HepG2 (cell line): ENCODE data around the gene ZNF561. TPM values are rescaled to one million over a fixed set of nuclear protein-coding genes. Genes with fewer than 3 reads are reported as not detected.
A peak's percentile ranks its signal among the peaks of the same experiment; 100 is the strongest.

Experiments used
- BORCS8-MEF2B ChIP-seq: sonication (generic); formaldehyde crosslinking; IDR thresholded peaks from 2 replicates; pipeline ENCODE4 v1.8.0; 2022; ENCODE audit warnings: mild to moderate bottlenecking, missing genetic modification reagents
- DPF2 ChIP-seq: sonication (generic); formaldehyde crosslinking; IDR thresholded peaks from 2 replicates; pipeline ENCODE4 v1.4.0; 2020; ENCODE audit warnings: mild to moderate bottlenecking, low read depth, missing genetic modification reagents, borderline replicate concordance
- HES4 ChIP-seq: sonication (generic); formaldehyde crosslinking; IDR thresholded peaks from 2 replicates; pipeline ENCODE4 v1.9.0; 2021; ENCODE audit warnings: mild to moderate bottlenecking, missing genetic modification reagents, borderline replicate concordance
- HOMEZ ChIP-seq: IDR thresholded peaks from 2 replicates; pipeline ENCODE4 v1.6.1; 2016; ENCODE audit warnings: low read depth
- NFE2 ChIP-seq: sonication (generic); formaldehyde crosslinking; IDR thresholded peaks from 2 replicates; pipeline ENCODE4 v1.4.0; 2020; ENCODE audit warnings: missing genetic modification reagents
- SP1 ChIP-seq, 2 experiments: fragments of 450-650 bp in 1 of 2; sonication (generic) in 1 of 2; formaldehyde crosslinking in 1 of 2; IDR thresholded peaks; 2 replicates each; pipeline versions ENCODE4 v1.4.0 to v1.6.1; 2016 to 2020; ENCODE audit warnings: missing genetic modification reagents in 1 of 2
- SP5 ChIP-seq: IDR thresholded peaks from 2 replicates; pipeline ENCODE4 v1.6.1; 2016; ENCODE audit warnings: low read depth, borderline replicate concordance
- STAT5B ChIP-seq: sonication (generic); formaldehyde crosslinking; IDR thresholded peaks from 2 replicates; pipeline ENCODE4 v1.4.0; 2020; ENCODE audit warnings: missing genetic modification reagents
- TP53 ChIP-seq: sonication (generic); formaldehyde crosslinking; conservative IDR thresholded peaks from 2 replicates; pipeline ENCODE4 v1.4.0; 2020; ENCODE audit warnings: missing genetic modification reagents
- ZBTB46 ChIP-seq: sonication (generic); formaldehyde crosslinking; IDR thresholded peaks from 2 replicates; pipeline ENCODE4 v1.4.0; 2020; ENCODE audit warnings: mild to moderate bottlenecking, missing genetic modification reagents, borderline replicate concordance
- ZFX ChIP-seq: sonication (generic); formaldehyde crosslinking; IDR thresholded peaks from 2 replicates; pipeline ENCODE4 v1.4.0; 2020; ENCODE audit warnings: mild to moderate bottlenecking, low read depth, missing genetic modification reagents, moderate library complexity
- ZNF557 ChIP-seq: sonication (generic); formaldehyde crosslinking; IDR thresholded peaks from 2 replicates; pipeline ENCODE4 v1.4.0; 2020; ENCODE audit warnings: missing genetic modification reagents
- ZNF841 ChIP-seq: sonication (generic); formaldehyde crosslinking; IDR thresholded peaks from 2 replicates; pipeline ENCODE4 v1.8.1; 2023; ENCODE audit warnings: missing genetic modification reagents, borderline replicate concordance
- polyA plus RNA-seq, 8 experiments: library from polyadenylated mRNA; depleted of rRNA in 3 of 8; stranded (reverse) in 7 of 8; unstranded in 1 of 8; fragments of >200 nt; fragmentation: Illumina TruSeq in 4 of 8; extraction: Trizol in 4 of 8; gene quantifications; 2 replicates each; pipeline versions ENCODE4 v1.2.1 to v1.2.3, GENCODE V29; 2011 to 2016; ENCODE audit warnings: low read depth in 4 of 8, missing spikeins in 1 of 8, mixed read lengths in 1 of 8; ENCODE audit not compliant: insufficient read depth in 1 of 8
- total RNA-seq, 5 experiments: library from RNA; depleted of rRNA; stranded (reverse); fragments of >200 nt; fragmentation: Illumina TruSeq; extraction: Trizol; gene quantifications; 2 replicates each; pipeline ENCODE4 v1.2.3, GENCODE V29; 2016; ENCODE audit warnings: low read depth in 1 of 5
- TF ChIP-seq, protein P1 (sequence below): sonication (generic); formaldehyde crosslinking; IDR thresholded peaks from 2 replicates; pipeline ENCODE4 v1.4.0; 2020; ENCODE audit warnings: missing genetic modification reagents
- TF ChIP-seq, protein P2 (sequence below): IDR thresholded peaks from 2 replicates; pipeline ENCODE4 v1.6.1; 2016; ENCODE audit warnings: low read depth, borderline replicate concordance
- TF ChIP-seq, protein P3 (sequence below): sonication (generic); formaldehyde crosslinking; IDR thresholded peaks from 2 replicates; pipeline ENCODE4 v1.4.0; 2020; ENCODE audit warnings: missing genetic modification reagents
- TF ChIP-seq, protein P4 (sequence below): sonication (generic); formaldehyde crosslinking; IDR thresholded peaks from 2 replicates; pipeline ENCODE4 v1.4.0; 2020; ENCODE audit warnings: missing genetic modification reagents

Gene ZNF561
- total and polyA plus RNA-seq, 2 of the 13 experiments (the other 11 are each of a cell fraction or from before 2014, with no cell fraction given) = 19.8 to 35.1 TPM

GRCh38 chr19:9621156-9622037 lies at the start of gene ZNF561 (continued):
- TF ChIP-seq, protein P1, sequence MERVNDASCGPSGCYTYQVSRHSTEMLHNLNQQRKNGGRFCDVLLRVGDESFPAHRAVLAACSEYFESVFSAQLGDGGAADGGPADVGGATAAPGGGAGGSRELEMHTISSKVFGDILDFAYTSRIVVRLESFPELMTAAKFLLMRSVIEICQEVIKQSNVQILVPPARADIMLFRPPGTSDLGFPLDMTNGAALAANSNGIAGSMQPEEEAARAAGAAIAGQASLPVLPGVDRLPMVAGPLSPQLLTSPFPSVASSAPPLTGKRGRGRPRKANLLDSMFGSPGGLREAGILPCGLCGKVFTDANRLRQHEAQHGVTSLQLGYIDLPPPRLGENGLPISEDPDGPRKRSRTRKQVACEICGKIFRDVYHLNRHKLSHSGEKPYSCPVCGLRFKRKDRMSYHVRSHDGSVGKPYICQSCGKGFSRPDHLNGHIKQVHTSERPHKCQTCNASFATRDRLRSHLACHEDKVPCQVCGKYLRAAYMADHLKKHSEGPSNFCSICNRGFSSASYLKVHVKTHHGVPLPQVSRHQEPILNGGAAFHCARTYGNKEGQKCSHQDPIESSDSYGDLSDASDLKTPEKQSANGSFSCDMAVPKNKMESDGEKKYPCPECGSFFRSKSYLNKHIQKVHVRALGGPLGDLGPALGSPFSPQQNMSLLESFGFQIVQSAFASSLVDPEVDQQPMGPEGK (CRISPR knock-in tag) = no peak
- TF ChIP-seq HOMEZ (CRISPR knock-in tag) (peak; percentile 32), ZFX (CRISPR knock-in tag) (peak; percentile 97), STAT5B (no peak), SP1 (IDR thresholded peaks at IDR 0.05) (no peak), SP1 (CRISPR knock-in tag; IDR thresholded peaks at IDR 0.05) (no peak), TP53 (CRISPR knock-in tag) (no peak), ZNF841 (CRISPR knock-in tag) (no peak), ZNF557 (peak; percentile 70; the same call in 1 of the 2 replicates), HES4 (CRISPR knock-in tag) (no peak), SP5 (CRISPR knock-in tag) (no peak), ZBTB46 (CRISPR knock-in tag) (no peak), NFE2 (CRISPR knock-in tag) (no peak), DPF2 (no peak), BORCS8-MEF2B (no peak; the same call in 1 of the 2 replicates)
- TF ChIP-seq, protein P2, sequence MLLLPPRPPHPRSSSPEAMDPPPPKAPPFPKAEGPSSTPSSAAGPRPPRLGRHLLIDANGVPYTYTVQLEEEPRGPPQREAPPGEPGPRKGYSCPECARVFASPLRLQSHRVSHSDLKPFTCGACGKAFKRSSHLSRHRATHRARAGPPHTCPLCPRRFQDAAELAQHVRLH (CRISPR knock-in tag) = 0 out of 2 replicates have a peak, but pooled peaks have one; percentile 28
- TF ChIP-seq, protein P3, sequence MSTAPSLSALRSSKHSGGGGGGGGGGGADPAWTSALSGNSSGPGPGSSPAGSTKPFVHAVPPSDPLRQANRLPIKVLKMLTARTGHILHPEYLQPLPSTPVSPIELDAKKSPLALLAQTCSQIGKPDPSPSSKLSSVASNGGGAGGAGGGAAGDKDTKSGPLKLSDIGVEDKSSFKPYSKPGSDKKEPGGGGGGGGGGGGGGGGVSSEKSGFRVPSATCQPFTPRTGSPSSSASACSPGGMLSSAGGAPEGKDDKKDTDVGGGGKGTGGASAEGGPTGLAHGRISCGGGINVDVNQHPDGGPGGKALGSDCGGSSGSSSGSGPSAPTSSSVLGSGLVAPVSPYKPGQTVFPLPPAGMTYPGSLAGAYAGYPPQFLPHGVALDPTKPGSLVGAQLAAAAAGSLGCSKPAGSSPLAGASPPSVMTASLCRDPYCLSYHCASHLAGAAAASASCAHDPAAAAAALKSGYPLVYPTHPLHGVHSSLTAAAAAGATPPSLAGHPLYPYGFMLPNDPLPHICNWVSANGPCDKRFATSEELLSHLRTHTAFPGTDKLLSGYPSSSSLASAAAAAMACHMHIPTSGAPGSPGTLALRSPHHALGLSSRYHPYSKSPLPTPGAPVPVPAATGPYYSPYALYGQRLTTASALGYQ (CRISPR knock-in tag) = 0 out of 2 replicates have a peak, but pooled peaks have one; percentile 41
- TF ChIP-seq, protein P4, sequence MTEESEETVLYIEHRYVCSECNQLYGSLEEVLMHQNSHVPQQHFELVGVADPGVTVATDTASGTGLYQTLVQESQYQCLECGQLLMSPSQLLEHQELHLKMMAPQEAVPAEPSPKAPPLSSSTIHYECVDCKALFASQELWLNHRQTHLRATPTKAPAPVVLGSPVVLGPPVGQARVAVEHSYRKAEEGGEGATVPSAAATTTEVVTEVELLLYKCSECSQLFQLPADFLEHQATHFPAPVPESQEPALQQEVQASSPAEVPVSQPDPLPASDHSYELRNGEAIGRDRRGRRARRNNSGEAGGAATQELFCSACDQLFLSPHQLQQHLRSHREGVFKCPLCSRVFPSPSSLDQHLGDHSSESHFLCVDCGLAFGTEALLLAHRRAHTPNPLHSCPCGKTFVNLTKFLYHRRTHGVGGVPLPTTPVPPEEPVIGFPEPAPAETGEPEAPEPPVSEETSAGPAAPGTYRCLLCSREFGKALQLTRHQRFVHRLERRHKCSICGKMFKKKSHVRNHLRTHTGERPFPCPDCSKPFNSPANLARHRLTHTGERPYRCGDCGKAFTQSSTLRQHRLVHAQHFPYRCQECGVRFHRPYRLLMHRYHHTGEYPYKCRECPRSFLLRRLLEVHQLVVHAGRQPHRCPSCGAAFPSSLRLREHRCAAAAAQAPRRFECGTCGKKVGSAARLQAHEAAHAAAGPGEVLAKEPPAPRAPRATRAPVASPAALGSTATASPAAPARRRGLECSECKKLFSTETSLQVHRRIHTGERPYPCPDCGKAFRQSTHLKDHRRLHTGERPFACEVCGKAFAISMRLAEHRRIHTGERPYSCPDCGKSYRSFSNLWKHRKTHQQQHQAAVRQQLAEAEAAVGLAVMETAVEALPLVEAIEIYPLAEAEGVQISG (CRISPR knock-in tag) = peak; percentile 85
